Activated CD8-positive, alpha-beta memory T cell treated with anti-CD3 and anti-CD28 coated beads for 24 hours (primary cell): ENCODE data around the gene PNKP.

Experiments used
- DNase-seq: peaks from one replicate; pipeline ENCODE4 v3.0.0-alpha.2; 2020

PNKP gene

DNA sequence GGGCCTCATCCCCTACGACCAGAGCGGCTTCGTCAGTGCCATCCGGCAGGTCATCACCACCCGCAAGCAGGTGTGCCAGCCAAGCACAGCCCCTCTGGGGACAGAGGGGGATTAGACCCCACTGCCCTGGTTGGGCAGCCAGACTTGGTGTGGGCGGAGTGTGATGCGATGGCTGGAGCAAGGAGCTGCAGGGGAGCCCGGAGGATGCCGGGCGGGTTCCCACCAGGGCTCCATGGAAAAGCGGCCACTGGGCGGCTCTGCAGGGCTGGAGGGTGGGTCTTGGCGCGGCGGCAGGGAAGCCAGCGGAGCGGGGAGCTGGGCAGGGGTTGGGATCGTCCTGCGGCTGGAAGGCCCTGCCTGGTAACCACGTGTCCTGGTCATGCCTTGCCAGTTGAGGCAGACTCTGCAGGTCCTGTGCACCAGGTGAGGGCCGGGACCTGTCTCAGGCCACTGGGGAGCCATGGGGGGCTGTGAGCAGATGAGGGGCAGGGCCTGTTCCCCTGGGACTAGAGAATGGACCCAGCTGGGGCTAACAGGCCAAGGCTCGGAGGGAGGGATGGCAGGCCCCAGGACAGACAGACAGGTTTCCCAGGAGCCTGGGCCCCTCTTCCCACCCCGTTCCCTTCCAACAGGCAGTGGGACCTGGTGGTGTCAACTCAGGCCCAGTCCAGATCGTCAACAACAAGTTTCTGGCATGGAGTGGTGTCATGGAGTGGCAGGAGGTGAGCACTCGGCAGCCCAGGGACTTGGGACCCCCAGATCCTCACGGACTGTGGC is 10.1 kb downstream of the PNKP start:
- no peak for DNase-seq

GRCh38 chr19:49856574-49857021 is 10.8 kb downstream of the PNKP start:
- DNase-seq: no peak

GRCh38 chr19:49855676-49856573 is 11.5 kb downstream of the PNKP start:
- no peak for DNase-seq

DNA sequence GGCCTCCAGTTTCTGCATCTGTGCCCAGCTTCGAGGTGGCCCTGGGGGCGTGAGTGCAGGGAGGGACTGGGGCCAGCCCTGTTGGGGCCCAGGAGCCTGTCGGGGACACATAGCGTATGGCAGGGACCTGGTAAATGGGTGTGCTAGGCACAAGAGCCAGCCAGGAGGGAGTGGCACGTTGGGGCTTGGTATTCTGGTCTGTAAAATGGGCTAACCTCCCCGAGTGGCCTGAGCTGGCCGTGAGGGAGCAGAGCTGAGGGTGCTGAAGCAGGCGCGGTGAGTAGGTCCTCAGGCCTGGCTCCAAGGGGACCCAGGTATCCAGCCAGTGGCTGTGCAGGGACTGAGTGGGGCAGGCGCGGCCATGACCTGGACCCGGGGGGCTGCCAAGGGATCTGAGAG is 12.1 kb downstream of the PNKP start:
- no peak for DNase-seq

DNA sequence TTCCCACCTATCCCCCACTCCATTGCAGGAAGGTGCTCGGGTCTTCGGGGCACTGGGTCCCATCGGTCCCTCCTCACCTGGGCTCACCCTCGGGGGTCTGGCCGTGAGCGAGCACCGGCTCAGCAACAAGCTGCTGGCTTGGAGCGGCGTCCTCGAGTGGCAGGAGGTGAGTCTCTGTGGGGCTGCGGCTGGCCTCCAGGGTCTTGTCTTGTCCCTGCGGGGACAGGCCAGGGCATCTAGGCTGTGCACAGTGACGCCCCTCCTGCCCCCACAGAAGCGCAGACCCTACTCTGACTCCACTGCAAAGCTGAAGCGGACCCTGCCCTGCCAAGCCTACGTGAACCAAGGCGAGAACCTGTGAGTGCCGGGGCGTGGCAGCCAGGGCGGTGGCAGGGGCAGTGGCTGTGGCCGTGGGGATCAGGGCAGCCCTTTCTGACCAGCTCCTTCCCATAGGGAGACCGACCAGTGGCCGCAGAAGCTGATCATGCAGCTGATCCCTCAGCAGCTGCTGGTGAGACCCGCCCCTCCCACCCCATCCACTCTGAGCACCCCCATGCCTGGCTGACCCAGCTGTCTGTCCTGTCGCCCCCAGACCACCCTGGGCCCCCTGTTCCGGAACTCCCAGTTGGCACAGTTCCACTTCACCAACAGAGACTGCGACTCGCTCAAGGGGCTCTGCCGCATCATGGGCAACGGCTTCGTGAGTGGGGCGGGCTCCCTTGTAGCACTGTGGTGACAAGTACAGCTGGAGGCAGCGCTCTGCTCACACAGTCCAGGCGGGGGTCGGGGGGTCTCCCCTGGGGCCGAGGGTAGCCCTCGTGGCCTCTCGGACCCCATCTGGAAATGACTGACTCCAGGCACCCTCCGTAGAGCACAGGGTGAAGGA is 12.8 kb downstream of the PNKP start:
- peak; percentile 62 for DNase-seq

- DNase-seq: no peak
Measured at GRCh38 chr19:49853852-49854377, 13.5 kb downstream of the PNKP start.

GRCh38 chr19:49852631-49853126 is 14.7 kb downstream of the PNKP start:
- DNase-seq: no peak

DNA sequence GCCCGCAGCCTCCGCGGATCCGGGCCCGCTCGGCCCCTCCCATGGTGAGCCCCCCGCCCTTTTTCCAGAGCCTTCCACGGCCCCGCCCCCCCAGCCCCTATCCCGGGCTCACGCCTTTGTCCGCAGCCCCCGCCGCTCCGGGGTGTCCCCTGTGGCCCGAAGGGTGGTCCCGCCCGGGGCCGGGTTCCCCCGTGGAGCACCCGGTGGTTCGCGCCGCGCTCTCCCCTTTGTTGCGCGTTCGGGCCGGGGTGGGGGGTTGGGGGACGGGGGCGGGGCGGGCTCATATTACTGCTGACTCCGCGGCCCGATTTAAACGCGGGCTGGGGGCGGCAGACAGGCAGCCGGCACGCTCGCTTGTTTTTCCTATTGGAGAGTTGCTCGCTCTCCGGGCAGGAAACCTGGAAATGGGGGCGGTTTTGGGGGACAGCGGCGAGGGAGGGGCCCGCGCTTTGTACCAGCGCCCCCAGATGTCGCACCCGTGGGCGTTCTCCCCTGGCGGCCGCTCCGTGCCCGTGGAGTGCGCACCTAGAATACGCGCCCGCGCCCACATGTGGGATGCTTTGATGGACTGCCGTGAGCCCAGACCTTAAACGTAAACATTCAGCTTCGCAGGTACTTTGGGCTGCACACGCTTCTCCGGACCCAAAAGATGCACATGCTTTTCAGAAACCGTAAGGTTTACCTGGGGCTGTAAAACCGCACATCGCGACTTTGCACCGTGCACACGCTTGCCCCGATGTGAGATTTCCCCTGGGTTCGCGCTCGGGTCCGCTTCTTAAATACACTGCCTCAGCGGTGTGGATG is 15.7 kb downstream of the PNKP start:
- peak; percentile 66 for DNase-seq

DNA sequence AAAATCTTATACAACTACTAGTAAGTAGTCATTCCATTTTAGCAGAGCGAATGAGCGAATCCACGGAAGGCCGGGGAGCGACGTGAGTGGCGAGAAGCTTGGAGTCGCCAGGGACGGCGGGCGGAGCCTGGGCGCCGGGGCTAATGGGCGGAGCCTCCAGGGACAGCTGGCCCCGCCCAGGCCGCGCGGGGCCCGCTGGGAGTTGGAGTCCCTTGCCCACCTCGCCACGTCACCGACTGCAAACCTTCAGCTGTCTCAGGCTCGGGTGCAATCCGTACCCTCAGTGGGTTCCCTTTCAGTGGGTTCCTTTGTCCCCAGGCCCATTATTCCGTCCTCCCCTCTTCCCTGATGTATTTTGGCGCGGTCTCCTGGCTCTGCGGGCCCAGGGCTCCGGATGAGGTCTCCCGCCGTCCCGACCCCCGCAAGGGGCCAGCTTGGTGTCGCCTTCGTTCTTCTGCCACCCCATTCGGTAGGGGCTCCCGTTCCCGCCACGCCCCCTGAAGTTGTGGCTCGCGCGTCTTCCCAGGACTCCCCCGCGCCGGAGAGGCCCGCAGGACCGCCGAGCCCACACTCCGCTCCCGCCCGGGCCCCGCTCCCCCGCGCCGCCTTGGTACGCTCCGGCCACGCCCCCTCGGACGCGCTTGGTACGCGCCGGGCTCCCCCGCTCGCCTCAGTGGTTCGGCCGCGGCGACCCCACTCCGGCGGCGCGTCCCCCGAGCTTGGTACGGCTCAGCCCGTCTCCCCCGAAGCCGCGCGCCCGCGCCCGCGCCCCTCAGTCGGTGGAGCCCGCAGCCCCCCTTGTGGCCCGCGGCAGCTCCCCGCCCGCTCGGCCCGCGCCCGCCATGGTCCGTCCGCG is 16.7 kb downstream of the PNKP start, which contains the start of gene PTOV1:
Gene PTOV1 (plus strand): TSS at position 673 of the 856 bp plus-strand sequence.
- peak; percentile 97 for DNase-seq

DNA sequence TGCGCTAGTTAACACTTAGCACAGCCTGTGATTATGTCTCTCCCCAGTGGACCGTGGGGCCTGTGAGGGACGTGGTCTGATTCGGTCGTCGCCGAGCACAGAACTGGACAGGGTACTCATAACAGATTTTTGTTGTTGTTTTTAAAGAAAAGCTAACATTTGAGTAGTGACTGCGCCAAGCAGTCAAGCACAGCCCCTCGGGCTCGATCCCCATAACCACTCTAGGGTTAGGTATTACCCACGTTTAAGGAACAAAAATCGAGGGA is 17.2 kb downstream of the PNKP start:
- no peak for DNase-seq

GRCh38 chr19:49849433-49850220 is 17.7 kb downstream of the PNKP start:
- DNase-seq: no peak

GRCh38 chr19:49848938-49849337 is 18.4 kb downstream of the PNKP start:
- DNase-seq: no peak

DNA sequence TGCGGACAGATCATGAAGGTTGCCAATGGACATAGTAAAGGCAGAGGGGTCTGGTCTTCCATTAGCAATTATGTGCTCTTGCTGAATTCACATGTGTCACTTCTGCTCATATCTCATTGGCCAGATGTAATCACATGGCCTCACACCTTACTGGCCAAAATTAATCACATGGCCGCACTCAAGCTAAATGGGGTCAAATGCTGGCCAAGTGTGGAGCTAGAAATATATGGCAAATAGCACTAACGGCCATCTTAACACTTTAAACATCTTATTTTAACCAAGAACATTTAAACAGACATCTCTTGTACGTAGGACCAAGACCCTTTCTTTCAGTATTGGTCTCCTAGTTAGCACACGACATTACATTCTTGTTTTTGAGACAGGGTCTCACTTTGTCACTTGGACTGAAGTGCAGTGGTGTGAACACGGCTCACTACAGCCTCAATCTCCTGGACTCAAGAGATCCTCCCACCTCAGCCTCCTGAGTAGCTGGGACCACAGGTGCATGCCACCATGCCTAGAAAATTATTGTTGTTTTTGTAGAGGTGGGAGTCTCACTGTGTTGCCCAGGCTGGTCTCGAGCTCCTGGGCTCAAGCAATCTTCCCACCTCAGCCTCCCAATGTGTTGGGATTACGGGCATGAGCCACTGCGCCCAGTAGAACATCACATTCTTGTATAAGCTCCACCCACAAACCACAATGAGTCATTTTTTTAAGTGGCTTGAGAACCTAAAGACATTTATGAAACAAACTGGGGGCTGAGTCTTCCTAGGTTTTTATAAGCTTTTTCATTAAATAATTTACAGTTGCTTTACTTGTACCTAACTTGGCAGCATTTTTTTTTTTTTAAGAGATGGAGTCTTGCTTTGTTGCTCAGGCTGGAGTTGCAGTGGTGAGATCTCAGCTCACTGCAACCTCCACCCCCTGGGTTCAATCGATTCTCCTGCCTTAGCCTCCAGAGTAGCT is 19.4 kb downstream of the PNKP start:
- DNase-seq: peak; percentile 61

DNA sequence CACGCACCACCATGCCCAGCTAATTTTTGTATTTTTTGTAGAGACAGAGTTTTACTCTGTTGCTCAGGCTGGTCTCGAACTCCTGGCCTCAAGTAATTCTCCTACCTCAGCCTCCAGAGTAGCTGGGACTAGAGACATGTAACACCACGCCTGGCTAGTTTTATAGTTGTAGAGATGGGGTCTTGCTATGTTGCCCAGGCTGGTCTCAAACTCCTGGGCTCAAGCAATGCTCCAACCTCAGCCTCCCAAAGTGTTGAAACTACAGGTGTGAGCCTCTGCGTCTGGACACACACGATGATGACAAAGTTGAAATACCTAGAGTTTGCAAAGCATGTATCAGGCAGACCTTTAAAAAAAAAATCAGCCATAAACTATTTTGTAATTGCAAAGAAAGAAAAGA is 21.0 kb downstream of the PNKP start:
- no peak for DNase-seq

- DNase-seq: no peak
Measured at GRCh38 chr19:49845414-49845813, 22.0 kb downstream of the PNKP start.

- DNase-seq: no peak
Measured at GRCh38 chr19:49844138-49845095, 23.0 kb downstream of the PNKP start.

- no peak for DNase-seq
Measured at GRCh38 chr19:49843265-49843664, 24.1 kb downstream of the PNKP start.
